ENCODE measurements around the gene ZNF618. TPM values are rescaled to one million over a fixed set of nuclear protein-coding genes. Genes with fewer than 3 reads are reported as not detected.

ZNF618 gene
- total and polyA plus RNA-seq, 8 donors: 1.2 to 19.8 (median 5.3) TPM

- Histone ChIP-seq H3K4me1 (peaks cover 7 to 35% (median 24%) of the 10 kb centered on the region in 4 donors), H3K36me3 (peaks cover 0 to 8% (median 0%) of the 10 kb centered on the region in 4 donors), H3K9me3 (no peaks in the 10 kb centered on the region), H3K27ac (no peak overlapping the region), H3K27me3 (no peaks in the 10 kb centered on the region), H3K4me3 (no peak overlapping the region)
- 78 to 100% (median 92%) methylated on average over 1 of the region's 1 CpG for WGBS, 5 donors
- TF ChIP-seq POLR2AphosphoS5 (IDR thresholded peaks at IDR 0.05) (no peak), EP300 (IDR thresholded peaks at IDR 0.05) (no peak), POLR2A (IDR thresholded peaks at IDR 0.05) (no peak)
- TF ChIP-seq, protein P1, sequence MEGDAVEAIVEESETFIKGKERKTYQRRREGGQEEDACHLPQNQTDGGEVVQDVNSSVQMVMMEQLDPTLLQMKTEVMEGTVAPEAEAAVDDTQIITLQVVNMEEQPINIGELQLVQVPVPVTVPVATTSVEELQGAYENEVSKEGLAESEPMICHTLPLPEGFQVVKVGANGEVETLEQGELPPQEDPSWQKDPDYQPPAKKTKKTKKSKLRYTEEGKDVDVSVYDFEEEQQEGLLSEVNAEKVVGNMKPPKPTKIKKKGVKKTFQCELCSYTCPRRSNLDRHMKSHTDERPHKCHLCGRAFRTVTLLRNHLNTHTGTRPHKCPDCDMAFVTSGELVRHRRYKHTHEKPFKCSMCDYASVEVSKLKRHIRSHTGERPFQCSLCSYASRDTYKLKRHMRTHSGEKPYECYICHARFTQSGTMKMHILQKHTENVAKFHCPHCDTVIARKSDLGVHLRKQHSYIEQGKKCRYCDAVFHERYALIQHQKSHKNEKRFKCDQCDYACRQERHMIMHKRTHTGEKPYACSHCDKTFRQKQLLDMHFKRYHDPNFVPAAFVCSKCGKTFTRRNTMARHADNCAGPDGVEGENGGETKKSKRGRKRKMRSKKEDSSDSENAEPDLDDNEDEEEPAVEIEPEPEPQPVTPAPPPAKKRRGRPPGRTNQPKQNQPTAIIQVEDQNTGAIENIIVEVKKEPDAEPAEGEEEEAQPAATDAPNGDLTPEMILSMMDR (IDR thresholded peaks at IDR 0.05): no peak
- no peak for DNase-seq
- intact Hi-C loops (cut with DNase I; ENCODE audit: low total_unique reads): no loop called here
Observed at GRCh38 chr9:113962396-113962795, 86.3 kb downstream of the ZNF618 start.

GRCh38 chr9:113963017-113963620 lies 87.0 kb downstream of the ZNF618 start:
- TF ChIP-seq POLR2AphosphoS5 (IDR thresholded peaks at IDR 0.05) (no peak), POLR2A (IDR thresholded peaks at IDR 0.05) (no peak)
- TF ChIP-seq, protein P1 (IDR thresholded peaks at IDR 0.05): peak in 4 of 7 experiments; percentile 30 to 68 (median 46)
- DNase-seq: peak; percentile 55 to 60
- peaks cover 0 to 8% (median 0%) of the 10 kb centered on the region in 4 donors for H3K36me3 ChIP-seq
- H3K4me3 ChIP-seq: no peak overlapping the region
- no peaks in the 10 kb centered on the region for H3K27me3 ChIP-seq
- 51 to 69% (median 64%) methylated on average over 5 of the region's 5 CpGs for WGBS, 5 donors
- no peak overlapping the region for H3K27ac ChIP-seq
- H3K9me3 ChIP-seq: no peaks in the 10 kb centered on the region
- peaks cover 5 to 33% (median 21%) of the 10 kb centered on the region in 4 donors for H3K4me1 ChIP-seq
- intact Hi-C loops (cut with DNase I; ENCODE audit: low total_unique reads): no loop called here

- TF ChIP-seq POLR2A (IDR thresholded peaks at IDR 0.05) (no peak), EP300 (IDR thresholded peaks at IDR 0.05) (no peak), POLR2AphosphoS5 (IDR thresholded peaks at IDR 0.05) (no peak)
- TF ChIP-seq, protein P1 (IDR thresholded peaks at IDR 0.05): no peak
- peaks cover 0 to 8% (median 2%) of the 10 kb centered on the region in 4 donors for H3K36me3 ChIP-seq
- peaks cover 0 to 2% (median 0%) of the 10 kb centered on the region in 4 donors for H3K9me3 ChIP-seq
- H3K27ac ChIP-seq: no peak overlapping the region
- H3K4me1 ChIP-seq: peaks cover 0 to 27% (median 17%) of the 10 kb centered on the region in 4 donors
- DNase-seq: peak in 1 of 2 donors; percentile 72
- H3K4me3 ChIP-seq: no peak overlapping the region
- H3K27me3 ChIP-seq: no peaks in the 10 kb centered on the region
- intact Hi-C loops (cut with DNase I; ENCODE audit: low total_unique reads): no loop called here
- WGBS, 5 donors: 76 to 88% (median 85%) methylated on average over 17 of the region's 17 CpGs
Observed at GRCh38 chr9:113963696-113964494, 87.8 kb downstream of the ZNF618 start.

GRCh38 chr9:113964495-113965170 lies 88.5 kb downstream of the ZNF618 start:
- Histone ChIP-seq H3K27ac (no peak overlapping the region), H3K36me3 (peaks cover 0 to 11% (median 10%) of the 10 kb centered on the region in 4 donors), H3K4me3 (no peak overlapping the region), H3K9me3 (peaks cover 0 to 8% (median 0%) of the 10 kb centered on the region in 4 donors), H3K27me3 (no peaks in the 10 kb centered on the region), H3K4me1 (peaks cover 0 to 27% (median 17%) of the 10 kb centered on the region in 4 donors)
- TF ChIP-seq POLR2AphosphoS5 (IDR thresholded peaks at IDR 0.05) (no peak), EP300 (IDR thresholded peaks at IDR 0.05) (no peak)
- TF ChIP-seq, protein P1 (IDR thresholded peaks at IDR 0.05): no peak
- intact Hi-C loops (cut with DNase I; ENCODE audit: low total_unique reads): no loop called here
- WGBS, 5 donors: 84 to 93% (median 88%) methylated on average over 5 of the region's 5 CpGs
- peak in 1 of 2 donors; percentile 76 for DNase-seq

Measured in stomach (tissue), 9 donors.